DND-41 (cell line): ENCODE measurements around the gene EMC8.

Experiments used
- ATAC-seq: fragments of 200-7000 bp; cut with Tn5 transposase; 3 replicates; pipeline ENCODE4 v1.9.1; 2021; ENCODE audit warnings: low read depth; ENCODE audit not compliant: insufficient read depth
- DNase-seq: peaks from one replicate; pipeline ENCODE4 v3.0.0-alpha.2; 2020
- H2AFZ ChIP-seq: 2 replicates; pipeline ENCODE4 v1.6.0; 2012; ENCODE audit warnings: low read depth, low read length
- H3K27ac ChIP-seq: 2 replicates; pipeline ENCODE4 v1.5.1; 2012; ENCODE audit warnings: low read length, inconsistent platforms
- H3K27me3 ChIP-seq: fragments of 200-600 bp; sonication (generic); 2 replicates; pipeline ENCODE4 v1.6.0; 2012; ENCODE audit warnings: low read length, mild to moderate bottlenecking, inconsistent platforms; ENCODE audit not compliant: insufficient read depth, poor library complexity
- H3K36me3 ChIP-seq: 2 replicates; pipeline ENCODE4 v1.5.1; 2012; ENCODE audit warnings: low read length, inconsistent platforms; ENCODE audit not compliant: insufficient read depth
- H3K4me1 ChIP-seq: 2 replicates; pipeline ENCODE4 v1.5.1; 2012; ENCODE audit warnings: mild to moderate bottlenecking, low read length; ENCODE audit not compliant: insufficient read depth
- H3K4me2 ChIP-seq: 2 replicates; pipeline ENCODE4 v1.6.0; 2012; ENCODE audit warnings: mild to moderate bottlenecking, moderate library complexity, low read length, inconsistent platforms; ENCODE audit not compliant: insufficient read depth
- H3K4me3 ChIP-seq, 2 experiments: fragments of 200-600 bp in 1 of 2; shearing (Covaris generic) in 1 of 2; 2 replicates each; pipeline ENCODE4 v1.5.1; 2012 to 2016; ENCODE audit warnings: inconsistent platforms in 2 of 2, low read length in 2 of 2, mild to moderate bottlenecking in 2 of 2, low read depth in 1 of 2, moderate library complexity in 1 of 2
- H3K79me2 ChIP-seq: 2 replicates; pipeline ENCODE4 v1.6.0; 2012; ENCODE audit warnings: low read length, inconsistent platforms; ENCODE audit not compliant: insufficient read depth
- H3K9ac ChIP-seq: 2 replicates; pipeline ENCODE4 v1.6.0; 2012; ENCODE audit warnings: low read depth, mild to moderate bottlenecking, inconsistent platforms, low read length, moderate library complexity
- H3K9me3 ChIP-seq: 2 replicates; pipeline ENCODE4 v1.5.1; 2012; ENCODE audit warnings: low read length, moderate library complexity, mild to moderate bottlenecking, inconsistent platforms; ENCODE audit not compliant: insufficient read depth, severe bottlenecking
- H4K20me1 ChIP-seq: 2 replicates; pipeline ENCODE4 v1.6.0; 2012; ENCODE audit warnings: low read length; ENCODE audit not compliant: insufficient read depth
- EZH2 ChIP-seq: IDR thresholded peaks from 3 replicates; pipeline ENCODE4 v1.6.1; 2012; ENCODE audit warnings: borderline replicate concordance, low read depth, mild to moderate bottlenecking, moderate library complexity, low read length, inconsistent platforms; ENCODE audit not compliant: severe bottlenecking
- TF ChIP-seq, protein P1 (sequence below): IDR thresholded peaks from 2 replicates; pipeline ENCODE4 v1.5.1; 2012; ENCODE audit warnings: borderline replicate concordance, low read length, moderate library complexity, mild to moderate bottlenecking; ENCODE audit not compliant: poor library complexity, severe bottlenecking; ENCODE audit errors: extremely low read depth

Gene EMC8

DNA sequence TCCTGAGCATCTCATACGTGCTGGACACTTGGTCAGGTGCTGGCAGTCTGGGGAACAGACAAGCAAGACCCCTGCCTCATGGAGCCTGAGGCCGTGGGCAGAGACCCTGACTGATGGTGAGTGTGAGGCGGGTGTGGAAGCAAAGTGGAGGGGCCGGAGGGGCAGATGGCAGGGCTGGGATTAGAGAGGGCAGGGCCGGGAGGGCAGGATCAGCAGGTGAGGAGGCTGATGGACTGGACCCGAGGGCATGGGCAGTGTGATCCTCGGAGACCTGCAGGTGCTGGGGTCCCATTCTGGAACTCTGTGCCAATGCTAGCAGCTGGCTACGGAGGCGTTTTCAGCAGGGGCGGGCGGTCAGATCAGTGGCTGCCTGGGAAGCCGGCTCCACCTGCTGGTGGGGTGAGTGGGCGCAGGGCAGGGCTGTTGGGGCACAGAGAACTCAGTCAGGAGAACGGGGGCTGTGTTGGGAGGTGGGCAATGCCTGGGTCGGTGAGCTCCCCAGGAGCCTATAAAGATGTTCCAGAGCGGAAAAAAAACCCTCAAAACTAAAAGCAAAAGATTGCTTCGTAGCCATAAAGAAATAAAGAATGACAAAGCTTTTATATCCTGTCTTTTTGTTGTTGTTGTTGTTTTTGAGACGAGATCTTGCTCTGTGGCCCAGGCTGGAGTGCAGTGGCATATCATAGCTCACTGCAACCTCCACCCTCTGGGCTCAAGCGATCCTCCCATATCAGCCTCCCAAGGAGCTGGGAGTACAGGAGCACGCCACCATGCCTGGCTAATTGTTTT lies 39.5 kb downstream of the EMC8 start:
- H3K4me1 ChIP-seq = no peaks in the 10 kb centered on the region; the same call in 1 of the 2 replicates
- H2AFZ ChIP-seq = no peak overlapping the region
- no peak overlapping the region for H3K27ac ChIP-seq
- H4K20me1 ChIP-seq = peaks cover 8% of the 10 kb centered on the region; the same call in 1 of the 2 replicates
- no peak overlapping the region for H3K4me2 ChIP-seq
- H3K27me3 ChIP-seq = peaks cover 15% of the 10 kb centered on the region
- H3K4me3 ChIP-seq = no peak overlapping the region
- H3K36me3 ChIP-seq = no peaks in the 10 kb centered on the region
- TF ChIP-seq EZH2 = no peak
- TF ChIP-seq, protein P1, sequence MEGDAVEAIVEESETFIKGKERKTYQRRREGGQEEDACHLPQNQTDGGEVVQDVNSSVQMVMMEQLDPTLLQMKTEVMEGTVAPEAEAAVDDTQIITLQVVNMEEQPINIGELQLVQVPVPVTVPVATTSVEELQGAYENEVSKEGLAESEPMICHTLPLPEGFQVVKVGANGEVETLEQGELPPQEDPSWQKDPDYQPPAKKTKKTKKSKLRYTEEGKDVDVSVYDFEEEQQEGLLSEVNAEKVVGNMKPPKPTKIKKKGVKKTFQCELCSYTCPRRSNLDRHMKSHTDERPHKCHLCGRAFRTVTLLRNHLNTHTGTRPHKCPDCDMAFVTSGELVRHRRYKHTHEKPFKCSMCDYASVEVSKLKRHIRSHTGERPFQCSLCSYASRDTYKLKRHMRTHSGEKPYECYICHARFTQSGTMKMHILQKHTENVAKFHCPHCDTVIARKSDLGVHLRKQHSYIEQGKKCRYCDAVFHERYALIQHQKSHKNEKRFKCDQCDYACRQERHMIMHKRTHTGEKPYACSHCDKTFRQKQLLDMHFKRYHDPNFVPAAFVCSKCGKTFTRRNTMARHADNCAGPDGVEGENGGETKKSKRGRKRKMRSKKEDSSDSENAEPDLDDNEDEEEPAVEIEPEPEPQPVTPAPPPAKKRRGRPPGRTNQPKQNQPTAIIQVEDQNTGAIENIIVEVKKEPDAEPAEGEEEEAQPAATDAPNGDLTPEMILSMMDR = peak; percentile 60
- ATAC-seq = no peak
- no peaks in the 10 kb centered on the region for H3K79me2 ChIP-seq
- peak; percentile 25 for DNase-seq
- H3K9me3 ChIP-seq = no peaks in the 10 kb centered on the region
- H3K9ac ChIP-seq = no peak overlapping the region

DNA sequence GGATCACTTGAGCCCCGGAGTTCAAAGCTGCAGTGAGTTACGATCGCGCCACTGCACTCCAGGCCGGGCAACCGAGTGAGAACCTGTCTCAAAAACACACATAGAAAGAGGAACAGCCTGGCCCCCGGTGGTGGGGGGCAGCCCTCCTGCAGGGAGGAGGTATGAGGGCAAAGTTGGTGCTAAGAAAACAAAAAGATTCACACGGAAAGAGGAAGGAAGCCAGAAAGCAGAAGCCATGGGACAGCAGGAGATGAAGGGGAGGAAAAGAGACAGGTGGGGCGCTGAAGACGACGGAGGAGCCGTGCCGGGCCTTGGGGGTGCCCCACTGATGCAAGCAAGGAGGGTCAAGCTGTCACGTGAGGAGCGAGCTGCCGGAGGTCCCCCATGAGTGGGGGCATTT lies 40.2 kb downstream of the EMC8 start:
- H3K4me1 ChIP-seq = no peaks in the 10 kb centered on the region; the same call in 1 of the 2 replicates
- no peaks in the 10 kb centered on the region for H3K79me2 ChIP-seq
- ATAC-seq (0 out of 3 replicates have a peak, but pooled peaks have one; percentile 12), DNase-seq (no peak)
- H3K9ac ChIP-seq = no peak overlapping the region
- no peak overlapping the region for H3K4me2 ChIP-seq
- H4K20me1 ChIP-seq = peaks cover 8% of the 10 kb centered on the region; the same call in 1 of the 2 replicates
- no peak overlapping the region for H3K4me3 ChIP-seq
- no peaks in the 10 kb centered on the region for H3K9me3 ChIP-seq
- TF ChIP-seq, protein P1 = no peak
- no peak for TF ChIP-seq EZH2
- peaks cover 15% of the 10 kb centered on the region for H3K27me3 ChIP-seq
- H3K36me3 ChIP-seq = no peaks in the 10 kb centered on the region
- no peak overlapping the region for H2AFZ ChIP-seq
- H3K27ac ChIP-seq = no peak overlapping the region

DNA sequence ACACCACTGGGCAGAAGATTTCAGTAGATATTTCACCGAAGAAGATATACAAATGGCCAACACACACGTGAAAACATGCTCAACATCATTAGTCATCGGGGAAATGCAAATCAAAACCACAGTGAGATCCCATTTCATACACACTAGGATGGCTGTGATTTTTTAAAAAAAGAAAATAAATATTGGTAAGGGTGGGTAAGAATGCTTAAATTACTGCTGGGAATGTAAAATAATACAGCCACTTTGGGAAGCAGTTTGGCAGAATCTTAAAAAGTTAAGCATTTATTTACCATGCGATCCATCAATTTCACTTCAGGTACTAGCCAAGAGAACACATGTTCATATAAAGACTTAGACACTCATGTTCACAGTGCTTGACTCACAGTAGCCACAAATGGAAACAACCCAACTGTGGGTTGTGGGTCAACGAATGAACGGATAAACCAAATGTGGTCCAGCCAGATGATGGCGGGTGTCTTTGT lies 42.0 kb downstream of the EMC8 start:
- Histone ChIP-seq H3K4me3 (no peak overlapping the region), H4K20me1 (peaks cover 8% of the 10 kb centered on the region; the same call in 1 of the 2 replicates), H2AFZ (no peak overlapping the region), H3K9me3 (no peaks in the 10 kb centered on the region), H3K27me3 (peaks cover 15% of the 10 kb centered on the region), H3K27ac (no peak overlapping the region), H3K36me3 (no peaks in the 10 kb centered on the region), H3K79me2 (no peaks in the 10 kb centered on the region), H3K9ac (no peak overlapping the region), H3K4me1 (no peaks in the 10 kb centered on the region; the same call in 1 of the 2 replicates), H3K4me2 (no peak overlapping the region)
- TF ChIP-seq, protein P1 = no peak
- no peak for TF ChIP-seq EZH2
- ATAC-seq (no peak), DNase-seq (no peak)
